HG03432 (cell line): ENCODE measurements around the gene EBF3.

ENCODE experiments used
- ATAC-seq: cut with Tn5 transposase; IDR thresholded peaks from one replicate; pipeline ENCODE4 v1.9.1; 2021; ENCODE audit warnings: mild to moderate bottlenecking, moderate library complexity; ENCODE audit not compliant: unreplicated experiment

The EBF3 gene, protein sequence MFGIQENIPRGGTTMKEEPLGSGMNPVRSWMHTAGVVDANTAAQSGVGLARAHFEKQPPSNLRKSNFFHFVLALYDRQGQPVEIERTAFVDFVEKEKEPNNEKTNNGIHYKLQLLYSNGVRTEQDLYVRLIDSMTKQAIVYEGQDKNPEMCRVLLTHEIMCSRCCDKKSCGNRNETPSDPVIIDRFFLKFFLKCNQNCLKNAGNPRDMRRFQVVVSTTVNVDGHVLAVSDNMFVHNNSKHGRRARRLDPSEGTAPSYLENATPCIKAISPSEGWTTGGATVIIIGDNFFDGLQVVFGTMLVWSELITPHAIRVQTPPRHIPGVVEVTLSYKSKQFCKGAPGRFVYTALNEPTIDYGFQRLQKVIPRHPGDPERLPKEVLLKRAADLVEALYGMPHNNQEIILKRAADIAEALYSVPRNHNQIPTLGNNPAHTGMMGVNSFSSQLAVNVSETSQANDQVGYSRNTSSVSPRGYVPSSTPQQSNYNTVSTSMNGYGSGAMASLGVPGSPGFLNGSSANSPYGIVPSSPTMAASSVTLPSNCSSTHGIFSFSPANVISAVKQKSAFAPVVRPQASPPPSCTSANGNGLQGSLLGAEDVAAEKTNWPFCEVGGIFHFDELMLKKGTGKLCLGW

DNA sequence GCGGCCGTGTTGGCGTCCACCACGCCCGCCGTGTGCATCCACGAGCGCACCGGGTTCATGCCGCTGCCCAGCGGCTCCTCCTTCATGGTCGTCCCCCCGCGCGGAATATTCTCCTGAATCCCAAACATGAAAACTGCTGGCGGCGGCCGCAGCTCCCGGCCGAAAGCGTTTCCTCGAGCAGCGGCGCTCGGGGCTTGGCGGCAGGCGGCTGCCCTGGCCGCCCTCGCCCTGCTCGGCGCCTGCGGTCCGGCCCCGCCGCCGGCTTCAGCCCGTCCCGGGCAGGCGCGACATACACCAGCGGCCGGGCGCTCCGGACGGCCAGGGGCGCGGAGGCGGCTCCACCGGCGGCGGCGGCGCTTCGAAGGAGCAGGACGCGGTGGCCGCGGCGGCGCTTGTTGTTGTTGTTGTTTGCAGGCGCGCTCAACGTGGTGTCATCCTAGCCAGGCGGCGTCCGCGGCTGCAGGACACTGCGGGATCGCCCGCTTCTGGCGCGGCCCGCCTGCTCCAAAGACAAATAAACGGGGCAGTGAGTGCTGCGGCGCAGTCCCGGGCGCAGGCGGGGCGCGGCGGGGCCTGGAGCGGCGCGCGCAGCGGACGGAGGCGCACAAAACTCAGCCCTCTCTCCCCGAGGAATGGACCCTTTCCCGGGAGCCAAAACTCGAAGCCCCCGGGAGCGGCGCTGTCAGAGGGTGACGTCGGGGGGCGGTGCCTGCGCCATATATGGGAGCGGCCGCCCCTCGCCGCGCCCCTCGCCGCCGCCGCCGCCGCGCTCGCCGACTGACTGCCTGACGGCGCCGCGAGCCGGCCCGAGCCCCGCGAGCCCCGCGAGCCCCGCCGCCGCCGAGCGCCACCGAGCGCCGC lies at the start of gene EBF3:
EBF3 (minus strand) TSS at position 634 of the 861 bp plus-strand sequence; CDS start at position 128, 506 bp downstream.
- peak; percentile 46 for ATAC-seq

DNA sequence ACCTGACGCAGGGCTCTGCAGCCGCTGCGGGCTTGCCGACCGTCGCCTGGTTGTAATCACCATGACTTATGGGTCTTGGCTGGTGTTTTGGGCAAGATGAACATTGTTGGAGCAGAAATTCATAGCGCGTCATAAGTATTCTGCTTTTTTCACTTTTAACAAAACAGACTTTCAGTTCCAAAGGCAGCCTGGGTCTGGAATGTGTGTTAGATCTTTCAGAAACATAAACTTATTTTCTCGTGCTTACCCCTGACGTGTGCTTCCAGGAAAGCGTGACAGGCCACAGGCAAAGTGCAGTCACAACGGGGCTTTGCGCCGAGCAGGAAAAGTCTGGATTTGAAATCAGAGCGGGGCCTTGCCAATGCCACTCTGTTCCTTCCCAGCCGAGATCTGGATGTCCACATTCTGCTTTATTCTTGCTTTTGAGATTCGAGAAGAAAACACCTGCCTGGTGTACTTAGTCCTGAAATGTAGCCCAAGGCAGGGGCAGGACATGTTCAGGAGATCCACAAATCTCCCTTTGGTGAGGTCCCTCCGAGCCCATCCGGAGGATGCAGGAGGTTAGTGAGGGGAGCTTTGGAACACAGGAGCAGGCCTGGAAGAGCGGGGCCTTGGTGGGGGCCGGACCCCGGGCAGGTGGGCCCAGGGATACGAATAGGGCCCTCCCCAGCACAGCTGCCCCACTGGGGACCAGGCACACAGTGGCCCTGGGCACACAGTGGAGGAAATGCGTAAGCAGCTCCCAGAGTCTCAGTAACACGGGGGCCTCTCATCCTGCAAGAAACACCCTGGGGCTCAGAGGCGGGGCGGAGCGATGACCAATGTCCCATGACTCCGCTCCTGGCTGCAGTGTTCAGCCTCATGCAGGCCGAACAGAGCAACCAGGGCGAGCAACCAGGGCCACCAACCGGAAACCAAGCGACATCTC lies 49.5 kb upstream of the EBF3 start:
- no peak for ATAC-seq

DNA sequence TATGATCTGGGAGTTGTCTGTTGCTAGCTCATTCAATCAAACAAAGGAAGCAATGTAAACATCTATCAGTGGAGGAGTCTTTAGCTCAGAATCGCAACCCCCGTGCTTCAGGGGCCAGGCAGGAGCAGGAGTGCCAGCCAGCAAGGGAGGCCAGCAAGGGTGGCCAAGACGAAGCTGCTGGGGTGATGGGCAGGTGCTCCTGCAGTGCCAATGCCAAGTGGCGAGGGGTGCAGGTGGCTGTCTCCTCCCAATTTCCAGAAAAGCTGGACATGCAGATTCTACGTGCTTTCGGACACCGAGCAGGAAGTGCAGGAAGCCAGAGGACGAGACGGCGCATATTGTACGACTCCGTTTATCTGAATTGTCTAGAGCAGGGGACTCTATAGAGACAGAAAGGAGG lies 48.1 kb upstream of the EBF3 start:
- ATAC-seq: no peak

DNA sequence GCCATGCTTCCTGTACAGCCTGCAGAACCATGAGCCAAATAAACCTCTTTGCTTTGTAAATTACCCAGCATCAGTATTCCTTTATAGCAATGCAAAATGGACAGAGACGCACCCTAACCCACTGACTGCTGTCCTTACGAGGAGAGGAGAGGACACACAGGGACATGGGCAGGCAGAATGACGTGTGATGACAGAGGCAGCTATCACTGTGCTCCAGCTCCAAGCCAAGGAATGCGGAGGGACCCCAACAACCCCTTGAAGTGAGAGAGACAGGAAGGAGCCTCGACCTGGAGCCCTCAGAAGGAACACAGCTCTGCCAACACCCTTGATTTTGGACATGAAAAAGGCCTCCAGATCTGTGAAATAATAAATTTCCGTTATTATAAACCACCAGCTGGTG lies 46.6 kb upstream of the EBF3 start:
- ATAC-seq: no peak

DNA sequence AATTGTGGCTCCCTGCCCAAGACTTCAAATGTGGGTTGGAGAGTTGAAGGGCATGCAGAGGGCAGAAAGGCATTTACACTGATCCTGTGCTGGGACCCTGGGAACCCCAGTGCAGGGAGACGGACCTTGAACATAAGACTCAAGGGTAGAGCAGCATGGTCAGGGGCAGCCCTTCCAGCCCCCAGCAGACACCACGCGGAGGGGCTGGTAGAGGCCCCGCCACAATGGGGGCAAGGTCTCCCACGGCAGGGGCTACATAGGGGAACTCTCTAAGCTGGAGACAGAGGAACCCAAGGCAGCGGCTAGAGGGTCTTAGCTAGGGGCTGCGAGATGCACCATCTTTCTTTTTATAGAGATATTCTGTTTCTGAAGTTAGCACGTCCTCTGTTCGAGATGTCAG lies 45.2 kb upstream of the EBF3 start:
- ATAC-seq: no peak

DNA sequence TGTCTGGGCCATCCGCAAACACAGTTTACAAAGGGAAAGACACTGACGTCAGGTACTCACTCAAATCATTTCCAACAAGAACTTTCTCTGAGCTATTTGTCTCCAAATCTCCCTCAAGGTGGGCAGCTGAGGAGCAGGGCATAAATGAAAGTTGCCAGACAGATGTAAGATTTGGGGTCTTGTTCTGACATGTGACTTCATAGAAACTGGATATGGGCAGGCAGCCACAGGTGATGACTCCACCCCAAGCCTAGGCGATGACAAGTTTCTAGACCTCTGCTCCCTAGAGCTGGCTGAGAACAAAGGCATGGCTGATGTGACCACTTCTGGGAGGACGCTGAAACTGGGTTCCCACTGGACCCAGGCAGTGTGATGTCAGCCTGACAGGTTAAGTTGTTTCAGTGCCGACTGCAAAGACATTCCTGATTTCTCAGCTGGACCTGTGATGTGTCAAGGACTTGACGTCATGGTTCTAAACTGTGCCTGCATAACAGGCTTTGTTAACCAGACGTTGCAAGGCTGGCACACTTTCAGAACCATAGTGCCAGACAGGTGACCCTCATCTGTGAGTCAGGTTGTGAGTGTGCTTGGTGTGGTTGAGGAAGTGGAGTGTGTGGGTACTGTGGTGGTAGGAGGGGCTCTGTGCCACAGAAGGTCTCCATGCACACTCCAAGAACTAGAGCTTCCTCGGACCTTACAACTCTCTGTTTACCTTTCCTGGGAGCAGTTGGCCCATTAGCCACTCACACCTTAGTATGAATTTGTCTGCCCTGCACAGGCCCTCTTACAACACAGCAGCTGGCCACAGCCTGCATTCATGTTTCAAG lies 39.9 kb upstream of the EBF3 start:
- ATAC-seq: no peak

DNA sequence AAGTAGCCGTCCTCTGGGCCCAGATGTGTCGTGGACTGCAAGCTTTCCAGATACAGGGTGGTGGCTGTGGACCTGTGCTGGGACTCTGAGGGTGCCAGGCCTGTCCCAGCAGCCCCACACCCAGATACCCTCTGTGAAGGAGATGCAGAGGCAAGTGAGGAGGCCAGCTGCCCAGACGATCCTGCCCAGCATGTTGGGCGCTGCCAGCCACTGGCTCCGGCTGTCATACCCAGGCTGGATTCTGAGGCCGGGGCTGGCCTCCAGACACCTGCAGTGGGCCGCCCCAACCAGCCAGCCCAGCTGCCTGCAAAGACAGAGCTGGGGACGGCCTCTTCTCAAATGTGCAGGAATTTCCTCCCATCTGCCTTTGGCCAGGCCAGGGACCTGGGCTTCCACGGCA lies 39.1 kb upstream of the EBF3 start:
- ATAC-seq: no peak

DNA sequence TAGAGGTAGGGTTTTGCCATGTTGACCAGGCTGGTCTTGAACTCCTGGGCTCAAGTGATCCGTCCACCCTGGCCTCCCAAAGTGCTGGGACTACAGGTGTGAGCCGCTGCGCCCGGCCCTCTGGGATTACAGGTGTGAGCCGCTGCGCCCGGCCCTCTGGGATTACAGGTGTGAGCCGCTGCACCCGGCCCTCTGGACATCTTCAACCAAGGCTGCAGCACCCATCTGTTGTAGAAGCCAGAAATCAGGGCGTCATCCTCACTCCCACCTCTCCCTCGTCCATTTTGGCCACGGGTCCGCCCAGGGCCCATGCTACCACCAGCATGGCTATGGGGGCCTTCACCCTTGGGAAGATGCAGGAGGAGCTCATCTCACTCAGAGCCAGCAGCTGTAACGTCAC lies 38.5 kb upstream of the EBF3 start:
- no peak for ATAC-seq

DNA sequence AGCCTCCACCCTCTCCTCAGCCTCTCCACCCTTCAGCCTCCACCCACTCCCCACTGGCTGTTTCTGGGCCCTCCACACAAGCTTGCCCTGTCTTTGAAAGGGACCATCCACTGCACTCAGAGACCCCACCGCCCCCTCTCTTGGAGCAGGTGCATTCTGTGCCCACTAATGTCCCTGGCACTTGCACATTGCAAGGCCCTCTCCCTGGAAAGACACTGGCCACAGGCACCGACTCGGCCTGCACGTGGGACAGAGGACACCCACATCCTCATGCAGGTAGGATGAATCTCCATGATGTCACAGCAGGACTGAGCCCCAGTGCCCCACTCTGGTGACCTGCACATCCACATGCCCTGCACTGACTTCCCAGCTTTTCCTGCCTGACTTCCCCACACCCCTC lies 36.8 kb upstream of the EBF3 start:
- no peak for ATAC-seq

DNA sequence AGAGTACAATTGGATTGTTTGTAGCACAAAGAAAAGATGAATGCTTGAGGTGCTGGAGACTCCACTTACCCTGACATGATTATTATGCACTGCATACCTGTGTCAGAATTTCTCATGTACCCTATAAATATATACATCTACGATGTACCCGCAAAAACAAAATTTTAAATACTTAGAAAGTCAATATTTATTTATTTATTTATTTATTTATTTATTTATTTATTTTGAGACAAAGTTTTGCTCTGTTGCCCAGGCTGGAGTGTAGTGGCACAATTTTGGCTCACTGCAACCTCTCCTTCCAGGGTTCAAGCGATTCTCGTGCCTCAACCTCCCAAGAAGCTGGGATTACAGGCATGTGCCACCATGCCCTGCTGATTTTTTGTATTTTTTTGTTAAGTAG lies 35.1 kb upstream of the EBF3 start:
- no peak for ATAC-seq

DNA sequence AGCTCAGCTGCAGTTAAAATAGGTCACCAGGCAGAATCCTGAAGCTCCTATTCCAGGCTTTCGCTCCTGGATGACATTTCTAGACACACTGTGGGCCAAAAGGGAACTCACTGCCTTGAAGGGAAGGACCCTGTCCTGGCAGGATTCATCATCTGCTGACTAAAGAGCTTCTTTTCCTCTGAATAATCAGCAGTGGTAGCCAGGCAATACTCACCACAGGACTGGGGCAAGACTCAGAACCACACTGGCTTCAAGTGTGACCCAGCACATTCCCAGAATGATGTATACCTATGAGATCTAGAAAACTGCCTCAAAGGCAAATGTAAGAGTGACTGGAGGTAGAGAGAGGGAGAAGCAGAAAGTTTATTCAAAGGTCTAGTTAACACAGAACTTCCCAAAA lies 29.5 kb upstream of the EBF3 start:
- ATAC-seq: no peak

DNA sequence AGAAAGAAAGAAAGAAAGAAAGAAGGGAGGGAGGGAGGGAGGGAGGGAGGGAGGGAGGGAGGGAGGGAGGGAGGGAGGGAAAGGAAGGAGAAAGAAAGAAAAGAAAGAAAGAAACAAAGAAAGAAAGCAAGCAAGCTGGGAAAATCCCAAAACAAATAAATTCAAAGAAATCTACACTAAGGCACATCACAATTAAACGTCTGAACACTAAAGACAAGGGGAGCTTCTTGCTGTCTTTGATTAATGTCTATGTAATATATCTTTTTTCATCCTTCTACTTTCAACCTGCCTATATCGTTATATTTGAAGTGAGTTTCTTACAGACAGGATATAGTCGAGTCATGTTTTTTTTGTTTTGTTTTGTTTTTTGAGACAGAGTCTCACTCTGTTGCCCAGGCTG lies 28.3 kb upstream of the EBF3 start:
- ATAC-seq: no peak

DNA sequence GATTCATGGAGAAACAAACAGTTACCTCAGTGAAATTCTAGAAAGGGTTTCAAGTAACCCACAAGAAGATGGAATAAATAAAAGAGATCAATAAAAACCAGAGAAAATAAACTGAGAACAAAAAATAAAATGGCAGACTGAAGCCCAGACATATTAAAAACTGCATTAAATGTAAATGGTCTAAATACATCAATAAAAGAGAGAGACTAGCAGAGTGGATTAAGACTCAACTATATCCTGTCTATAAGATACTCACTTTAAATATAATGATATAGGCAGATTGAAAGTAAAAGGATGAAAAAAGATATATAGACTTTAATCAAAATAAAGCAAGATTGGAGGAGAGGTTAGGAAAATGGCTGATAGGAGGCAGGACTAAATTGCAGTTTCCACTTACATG lies 18.8 kb upstream of the EBF3 start:
- ATAC-seq: no peak

DNA sequence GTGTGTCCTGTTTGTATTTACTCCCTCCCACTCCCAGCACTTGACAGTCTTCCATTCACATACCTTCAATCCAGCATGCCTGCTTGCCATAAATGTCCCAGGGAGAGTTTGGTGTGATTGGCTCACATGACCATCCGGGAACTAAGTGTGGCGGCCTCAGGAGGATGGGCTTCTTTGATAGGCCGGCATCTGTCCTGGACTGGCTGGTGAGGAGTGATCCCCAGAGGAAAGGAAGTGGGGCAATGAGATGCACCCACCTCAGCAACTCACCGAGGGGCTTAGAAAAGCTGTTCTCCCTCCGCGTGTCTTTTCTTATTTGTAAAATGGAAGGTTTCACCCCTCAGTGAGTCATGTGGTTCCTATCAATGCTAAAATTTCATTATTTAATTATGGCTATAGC lies 14.9 kb upstream of the EBF3 start:
- ATAC-seq: no peak

DNA sequence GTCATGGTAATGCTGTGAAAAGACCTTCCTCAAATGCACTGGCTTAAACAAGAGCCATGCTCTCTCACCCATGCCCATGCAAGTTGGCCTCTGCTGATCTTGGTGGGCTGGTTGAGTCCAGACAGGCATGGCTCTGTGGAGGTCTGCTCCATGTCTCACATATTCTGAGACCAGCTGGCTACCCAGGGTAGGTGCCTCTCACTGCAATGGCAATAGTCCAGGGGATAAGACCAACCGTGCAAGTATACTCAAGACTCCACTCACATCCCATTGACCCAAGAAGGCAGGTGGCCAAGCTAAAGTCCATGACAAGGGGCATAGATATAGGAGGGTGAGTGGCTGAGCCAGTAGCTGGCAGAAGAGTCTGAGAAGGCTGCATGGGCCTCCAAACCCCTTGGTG lies 14.2 kb upstream of the EBF3 start:
- ATAC-seq: no peak

DNA sequence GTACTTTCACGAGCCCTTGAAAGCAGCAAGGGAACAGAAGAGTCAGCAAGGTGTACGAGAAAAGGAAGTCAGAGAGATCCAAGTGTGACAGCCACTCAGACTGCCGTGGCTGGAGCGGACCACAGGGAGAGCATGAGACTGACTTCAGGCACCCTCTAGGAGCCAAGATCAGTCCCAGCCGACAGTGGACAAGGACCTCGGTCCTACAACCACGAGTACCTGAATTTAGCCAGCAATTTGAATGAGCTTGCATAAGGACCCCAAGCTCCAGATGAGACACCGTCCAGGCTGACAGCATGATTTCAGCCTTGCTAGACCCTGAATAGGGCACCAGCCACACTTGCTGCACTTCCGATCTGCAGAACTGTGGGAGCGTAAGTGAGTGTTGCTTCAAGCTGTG lies 13.7 kb upstream of the EBF3 start:
- no peak for ATAC-seq

DNA sequence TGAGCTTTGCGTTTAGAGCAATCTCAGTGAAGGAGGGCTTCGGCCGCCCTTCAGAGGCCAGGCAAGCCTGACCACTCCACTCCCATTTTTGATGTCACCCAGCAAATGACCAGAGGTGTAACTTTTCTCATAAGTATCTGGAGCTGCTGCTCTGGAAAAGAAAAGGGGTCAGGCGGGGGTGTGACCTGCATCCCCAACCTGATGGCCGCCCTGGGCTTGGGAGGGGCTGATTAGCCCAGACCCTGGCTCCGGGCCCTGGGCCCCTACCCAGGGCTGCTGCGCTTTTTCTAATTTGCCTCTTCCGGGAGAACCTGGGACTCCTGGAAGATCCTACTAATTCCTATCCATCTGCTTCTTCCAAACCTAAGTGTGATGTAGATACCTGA lies 9.6 kb upstream of the EBF3 start:
- no peak for ATAC-seq

DNA sequence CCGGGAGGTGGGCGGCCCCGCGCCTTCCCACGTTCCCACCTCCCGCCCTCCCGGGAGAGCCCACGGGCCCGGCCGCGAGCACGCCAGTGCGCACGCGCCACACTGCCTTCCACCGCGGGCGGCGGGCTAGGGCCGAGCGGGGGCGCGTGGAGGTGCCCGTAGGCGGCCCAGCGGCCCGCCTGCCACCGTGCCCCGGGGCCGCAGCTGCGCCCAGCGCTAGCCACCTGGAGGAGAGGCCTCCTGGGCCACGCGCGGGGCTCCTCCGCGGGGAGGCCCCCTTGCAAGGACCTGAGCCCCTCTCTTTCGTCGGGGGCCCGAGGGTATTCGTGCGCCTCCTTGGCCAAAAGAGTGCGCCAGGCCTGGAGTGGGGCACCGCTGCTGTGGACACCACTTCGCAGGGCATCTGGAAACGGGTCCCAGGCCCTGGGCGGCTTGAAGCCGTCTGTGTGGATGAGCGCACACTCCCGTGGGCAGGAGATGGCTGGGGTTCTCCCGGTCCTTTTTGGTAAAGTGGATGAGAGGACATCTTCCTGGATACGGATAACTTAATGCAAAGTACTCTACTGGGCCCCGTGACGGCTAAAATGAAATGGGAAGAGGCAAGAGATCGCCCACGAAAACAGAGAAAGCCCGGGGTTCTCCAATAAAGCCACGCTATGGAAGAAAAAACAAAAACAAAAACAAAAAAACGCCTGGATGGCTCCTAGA lies 9.0 kb upstream of the EBF3 start:
- no peak for ATAC-seq
